HG02884 (cell line): ENCODE data around the gene BRD8.
"Not testable (repeated sequence)": the region's sequence is repeated elsewhere in the genome, so short reads cannot be mapped to it uniquely, and the experiment has no call there.

Experiments
- ATAC-seq: cut with Tn5 transposase; IDR thresholded peaks from one replicate; pipeline ENCODE4 v1.9.1; 2021; ENCODE audit warnings: mild to moderate bottlenecking, moderate library complexity; ENCODE audit not compliant: unreplicated experiment

The BRD8 gene, protein sequence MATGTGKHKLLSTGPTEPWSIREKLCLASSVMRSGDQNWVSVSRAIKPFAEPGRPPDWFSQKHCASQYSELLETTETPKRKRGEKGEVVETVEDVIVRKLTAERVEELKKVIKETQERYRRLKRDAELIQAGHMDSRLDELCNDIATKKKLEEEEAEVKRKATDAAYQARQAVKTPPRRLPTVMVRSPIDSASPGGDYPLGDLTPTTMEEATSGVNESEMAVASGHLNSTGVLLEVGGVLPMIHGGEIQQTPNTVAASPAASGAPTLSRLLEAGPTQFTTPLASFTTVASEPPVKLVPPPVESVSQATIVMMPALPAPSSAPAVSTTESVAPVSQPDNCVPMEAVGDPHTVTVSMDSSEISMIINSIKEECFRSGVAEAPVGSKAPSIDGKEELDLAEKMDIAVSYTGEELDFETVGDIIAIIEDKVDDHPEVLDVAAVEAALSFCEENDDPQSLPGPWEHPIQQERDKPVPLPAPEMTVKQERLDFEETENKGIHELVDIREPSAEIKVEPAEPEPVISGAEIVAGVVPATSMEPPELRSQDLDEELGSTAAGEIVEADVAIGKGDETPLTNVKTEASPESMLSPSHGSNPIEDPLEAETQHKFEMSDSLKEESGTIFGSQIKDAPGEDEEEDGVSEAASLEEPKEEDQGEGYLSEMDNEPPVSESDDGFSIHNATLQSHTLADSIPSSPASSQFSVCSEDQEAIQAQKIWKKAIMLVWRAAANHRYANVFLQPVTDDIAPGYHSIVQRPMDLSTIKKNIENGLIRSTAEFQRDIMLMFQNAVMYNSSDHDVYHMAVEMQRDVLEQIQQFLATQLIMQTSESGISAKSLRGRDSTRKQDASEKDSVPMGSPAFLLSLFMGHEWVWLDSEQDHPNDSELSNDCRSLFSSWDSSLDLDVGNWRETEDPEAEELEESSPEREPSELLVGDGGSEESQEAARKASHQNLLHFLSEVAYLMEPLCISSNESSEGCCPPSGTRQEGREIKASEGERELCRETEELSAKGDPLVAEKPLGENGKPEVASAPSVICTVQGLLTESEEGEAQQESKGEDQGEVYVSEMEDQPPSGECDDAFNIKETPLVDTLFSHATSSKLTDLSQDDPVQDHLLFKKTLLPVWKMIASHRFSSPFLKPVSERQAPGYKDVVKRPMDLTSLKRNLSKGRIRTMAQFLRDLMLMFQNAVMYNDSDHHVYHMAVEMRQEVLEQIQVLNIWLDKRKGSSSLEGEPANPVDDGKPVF

DNA sequence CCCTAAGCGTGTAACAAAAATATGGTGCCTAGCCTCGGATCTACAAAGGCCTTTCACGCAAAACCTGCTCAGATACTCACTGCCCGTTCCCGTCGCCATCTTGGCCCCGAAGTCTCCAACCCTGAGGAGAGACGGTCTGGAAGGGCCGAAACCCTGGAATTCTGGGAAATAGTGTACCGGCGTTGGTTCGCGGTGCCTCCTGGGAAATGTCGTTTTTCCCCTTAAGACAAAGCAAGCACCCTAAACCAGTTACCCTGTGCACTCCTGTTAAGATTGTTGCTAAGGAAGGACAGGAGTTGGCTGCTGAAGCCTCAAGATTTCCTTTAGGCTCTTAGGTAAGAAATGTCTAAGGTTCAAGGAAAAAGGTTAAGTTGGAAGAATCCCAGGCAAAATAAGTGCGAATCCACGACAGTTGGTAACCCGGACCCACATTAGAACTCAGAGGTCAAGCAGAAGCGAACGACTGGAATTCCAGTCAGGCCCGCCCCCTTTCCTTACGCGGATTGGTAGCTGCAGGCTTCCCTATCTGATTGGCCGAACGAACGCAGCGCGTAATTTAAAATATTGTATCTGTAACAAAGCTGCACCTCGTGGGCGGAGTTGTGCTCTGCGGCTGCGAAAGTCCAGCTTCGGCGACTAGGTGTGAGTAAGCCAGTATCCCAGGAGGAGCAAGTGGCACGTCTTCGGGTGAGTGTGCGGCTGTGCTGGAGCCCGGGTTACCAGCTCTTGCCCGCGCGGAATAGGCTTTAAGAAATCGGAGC lies at the start of gene BRD8, which contains the start of gene KIF20A:
Gene BRD8 (minus strand): TSS at position 115 of the 761 bp plus-strand sequence. CDS start 16 bp downstream, at position 99.
Gene KIF20A (plus strand): TSS at position 597 of the 761 bp plus-strand sequence. CDS start 569 bp downstream, outside the sequence.
- peak; percentile 80 for ATAC-seq

DNA sequence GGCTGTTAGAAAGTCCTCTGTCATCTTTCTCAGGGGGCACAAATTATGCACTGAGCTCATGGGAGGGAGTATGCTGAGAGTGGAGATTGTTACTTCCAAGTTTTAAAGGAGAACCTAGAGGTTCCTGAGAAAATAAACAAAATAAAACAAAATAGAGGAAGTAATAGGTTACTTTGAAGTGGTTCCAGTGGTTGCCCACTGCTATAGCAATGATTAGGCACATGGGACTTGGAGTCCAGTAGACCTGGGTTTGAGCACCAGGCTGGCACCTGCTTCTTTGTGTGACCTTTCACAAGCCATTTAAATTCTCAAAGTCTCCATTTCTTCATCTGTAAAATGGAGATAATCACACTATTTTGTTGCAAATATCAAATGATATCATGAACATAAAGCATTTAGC lies 48.5 kb upstream of the BRD8 start:
- ATAC-seq = no peak

DNA sequence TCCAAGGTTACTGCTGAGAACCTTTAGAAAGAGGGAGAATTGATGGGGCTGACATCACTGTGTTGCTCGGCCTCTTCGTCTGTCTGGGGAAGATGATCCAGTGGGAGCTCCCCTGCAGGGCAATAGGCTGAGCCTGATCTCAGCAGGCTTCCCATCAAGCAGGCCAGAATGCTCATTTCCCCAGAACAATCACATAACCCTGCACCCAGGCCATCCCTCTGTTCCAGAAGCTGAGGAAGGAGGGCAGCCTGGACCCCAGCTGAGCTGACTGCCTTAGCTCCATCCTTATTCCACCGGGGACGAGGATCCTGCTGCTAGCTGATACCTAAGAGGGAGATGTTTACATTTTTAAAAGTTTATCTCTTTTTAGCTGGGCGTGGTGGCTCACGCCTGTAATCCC lies 46.3 kb upstream of the BRD8 start:
- ATAC-seq = no peak

DNA sequence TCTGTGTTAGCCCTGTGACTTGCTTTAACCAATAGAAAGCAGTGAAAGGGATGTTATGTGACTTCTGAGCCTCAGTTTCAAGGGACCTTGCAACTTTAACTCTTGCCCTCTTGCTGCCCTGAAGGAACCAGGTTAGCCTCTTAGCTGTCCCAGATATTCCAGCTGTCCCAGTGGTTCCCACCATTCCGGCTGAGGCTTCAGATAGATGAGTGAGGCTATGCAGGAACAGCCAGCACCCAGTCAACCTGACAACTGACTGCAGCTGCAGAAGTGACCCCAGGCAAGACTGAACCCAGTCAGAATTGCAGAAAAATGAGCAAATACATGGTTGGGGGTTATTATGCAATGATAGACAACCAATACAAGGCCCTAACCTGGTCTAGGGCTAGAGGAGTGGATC lies 45.1 kb upstream of the BRD8 start:
- ATAC-seq = no peak

- no peak for ATAC-seq
Measured at GRCh38 chr5:138216799-138217198, 38.4 kb upstream of the BRD8 start.

DNA sequence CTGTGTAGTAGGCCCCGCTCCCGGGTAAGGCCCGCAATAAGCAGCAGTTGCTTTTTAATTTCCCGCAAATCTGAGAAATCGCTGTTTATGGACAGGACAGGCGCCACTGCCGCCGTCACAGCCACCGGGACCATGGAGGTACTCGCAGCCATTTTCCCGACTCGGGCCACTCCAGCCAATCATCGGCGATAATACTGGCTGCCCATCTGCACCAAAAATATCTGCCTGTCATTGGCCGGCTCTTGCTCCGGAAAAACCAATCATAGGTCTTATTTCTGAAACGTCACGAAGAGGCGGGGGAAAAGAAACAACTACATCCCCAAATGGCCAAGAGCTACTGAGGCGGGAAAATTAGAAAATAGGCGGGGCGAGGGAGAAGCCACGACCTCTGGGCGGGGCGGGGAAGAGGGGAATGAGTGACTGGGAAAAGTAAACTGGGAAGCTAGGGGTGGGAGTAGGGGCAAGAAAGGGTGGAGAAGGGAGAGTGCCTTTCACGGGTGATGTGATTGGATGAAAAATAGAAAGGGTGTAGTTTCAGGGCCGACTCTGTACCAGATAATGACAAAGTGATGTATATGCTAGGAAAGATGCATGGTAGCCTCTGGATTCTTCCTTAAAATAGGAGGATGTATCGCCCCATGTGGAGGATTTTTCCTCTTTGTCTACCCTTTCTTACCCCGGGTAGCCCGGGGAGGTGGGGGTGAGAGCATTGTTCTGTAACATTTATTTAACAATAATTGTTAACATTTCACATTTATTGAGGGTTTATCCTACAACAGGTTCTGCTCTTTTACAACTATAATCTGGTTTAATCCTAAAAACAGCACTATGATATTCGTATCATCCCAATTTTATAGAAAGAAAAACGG lies 35.0 kb upstream of the BRD8 start, which contains the start of gene CDC23:
Gene CDC23 (minus strand): TSS at position 163 of the 869 bp plus-strand sequence. CDS start 11 bp downstream, at position 152.
- peak; percentile 95 for ATAC-seq

DNA sequence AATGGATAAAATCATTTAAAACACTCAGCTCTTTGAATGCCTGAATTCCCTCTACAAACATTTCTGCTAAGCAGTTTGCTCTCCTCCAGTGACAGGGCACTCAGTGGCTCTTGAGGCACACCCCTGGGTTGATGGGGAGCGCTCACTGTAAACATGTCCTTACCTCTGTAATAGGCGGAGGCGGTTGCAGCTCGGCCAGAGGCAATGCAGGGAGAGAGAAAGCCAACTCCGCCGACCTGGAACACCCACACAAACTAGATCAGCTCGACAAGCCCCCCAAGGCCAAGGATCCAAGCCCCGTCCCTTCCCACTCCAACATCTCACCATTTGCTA lies 34.4 kb upstream of the BRD8 start:
- ATAC-seq = peak; percentile 13

GRCh38 chr5:138210985-138211384 lies 32.6 kb upstream of the BRD8 start:
- ATAC-seq = no peak

GRCh38 chr5:138193859-138194258 lies 15.4 kb upstream of the BRD8 start:
- ATAC-seq = not testable (repeated sequence)

- ATAC-seq = no peak
Measured at GRCh38 chr5:138192826-138193225, 14.4 kb upstream of the BRD8 start.

DNA sequence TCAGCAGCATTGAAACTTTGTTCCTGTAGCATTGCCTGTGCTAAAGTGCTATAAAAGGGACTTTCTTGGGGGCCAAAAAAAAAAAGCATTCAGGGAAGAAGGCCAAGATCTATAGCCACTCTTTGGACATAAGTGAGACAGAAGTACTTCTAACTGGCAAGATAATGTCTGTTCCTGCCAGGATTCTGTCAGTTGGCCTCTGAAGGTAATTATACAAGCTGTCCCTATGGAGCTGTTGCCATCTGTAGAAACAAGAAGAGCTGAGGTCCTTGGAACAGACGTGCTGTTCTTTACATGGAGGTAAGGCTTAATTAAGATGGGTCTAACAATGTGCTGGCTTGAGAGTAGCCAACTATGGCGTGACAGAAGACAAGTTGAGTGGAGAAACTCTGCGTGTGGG lies 10.2 kb upstream of the BRD8 start:
- ATAC-seq = no peak

- ATAC-seq = no peak
Measured at GRCh38 chr5:138186002-138186447, 7.6 kb upstream of the BRD8 start.

DNA sequence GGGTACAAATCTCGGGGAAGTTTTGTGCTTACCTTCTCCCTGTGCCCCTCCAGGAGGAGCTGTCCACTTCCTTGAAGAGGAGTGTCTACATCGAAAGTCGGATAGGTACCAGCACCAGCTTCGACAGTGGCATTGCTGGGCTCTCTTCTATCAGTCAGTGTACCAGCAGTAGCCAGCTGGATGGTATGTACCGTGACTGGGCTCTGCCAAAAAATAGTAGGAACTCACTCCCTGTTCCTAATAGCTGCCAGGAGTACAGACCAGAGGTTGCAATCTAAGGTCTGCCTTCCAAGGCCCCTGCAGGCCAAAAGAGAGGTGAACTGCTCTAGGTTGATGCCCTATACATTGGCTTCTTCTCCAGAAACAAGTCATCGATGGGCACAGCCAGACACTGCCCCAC lies 4.4 kb upstream of the BRD8 start:
- no peak for ATAC-seq

GRCh38 chr5:138180841-138181240 lies 2.4 kb upstream of the BRD8 start:
- no peak for ATAC-seq

- ATAC-seq = no peak
Measured at GRCh38 chr5:138180183-138180782, 1.9 kb upstream of the BRD8 start.

DNA sequence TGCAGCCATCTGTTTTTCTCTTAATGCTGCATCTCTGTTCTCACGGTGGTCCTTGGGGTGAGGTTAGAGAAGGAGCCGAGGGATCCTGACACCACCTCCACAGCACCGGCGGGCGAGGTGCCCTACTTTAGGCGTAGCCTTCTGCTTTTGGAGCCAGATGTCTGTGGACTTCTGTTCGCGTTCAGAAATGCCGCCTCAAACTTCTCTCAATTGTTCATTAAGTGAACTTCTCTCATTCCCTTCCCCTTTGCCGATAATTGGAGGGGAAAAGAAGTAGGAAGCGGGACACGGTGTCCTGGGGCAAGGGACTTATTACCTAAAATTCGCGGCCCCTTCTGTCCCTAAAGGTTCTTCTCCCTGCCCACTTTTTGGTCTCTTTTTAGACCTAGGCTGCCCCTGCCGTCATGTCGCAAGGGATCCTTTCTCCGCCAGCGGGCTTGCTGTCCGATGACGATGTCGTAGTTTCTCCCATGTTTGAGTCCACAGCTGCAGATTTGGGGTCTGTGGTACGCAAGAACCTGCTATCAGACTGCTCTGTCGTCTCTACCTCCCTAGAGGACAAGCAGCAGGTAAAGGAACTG lies 937 bp upstream of the BRD8 start:
- no peak for ATAC-seq

DNA sequence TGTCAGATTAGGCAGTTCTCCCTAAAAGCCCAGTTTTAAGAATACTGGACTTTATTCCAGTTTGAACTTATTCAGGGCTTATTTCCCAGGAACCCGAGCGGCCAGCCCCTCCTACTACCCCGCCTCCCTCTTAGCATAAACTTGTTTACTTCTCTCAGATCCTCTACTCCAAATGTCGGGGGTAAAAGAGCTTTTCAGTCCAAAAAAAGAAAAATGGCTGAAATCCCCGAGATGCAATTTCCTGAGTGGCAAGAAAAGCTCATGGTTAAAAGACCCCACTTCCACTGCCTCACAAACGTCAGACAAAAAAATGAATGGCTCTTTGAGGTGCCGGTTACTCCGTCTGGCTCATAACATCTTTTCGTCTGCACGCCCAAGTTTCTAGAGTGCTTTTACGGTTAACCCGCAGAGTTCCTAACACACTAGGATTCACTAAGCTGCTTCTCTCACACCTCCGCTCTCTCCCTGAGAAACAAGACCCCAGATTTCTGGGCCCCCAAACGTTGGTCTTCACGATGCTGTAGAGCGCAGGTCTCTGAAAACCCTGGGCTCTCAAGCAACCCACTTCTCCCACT lies 402 bp downstream of the BRD8 start:
- no peak for ATAC-seq

DNA sequence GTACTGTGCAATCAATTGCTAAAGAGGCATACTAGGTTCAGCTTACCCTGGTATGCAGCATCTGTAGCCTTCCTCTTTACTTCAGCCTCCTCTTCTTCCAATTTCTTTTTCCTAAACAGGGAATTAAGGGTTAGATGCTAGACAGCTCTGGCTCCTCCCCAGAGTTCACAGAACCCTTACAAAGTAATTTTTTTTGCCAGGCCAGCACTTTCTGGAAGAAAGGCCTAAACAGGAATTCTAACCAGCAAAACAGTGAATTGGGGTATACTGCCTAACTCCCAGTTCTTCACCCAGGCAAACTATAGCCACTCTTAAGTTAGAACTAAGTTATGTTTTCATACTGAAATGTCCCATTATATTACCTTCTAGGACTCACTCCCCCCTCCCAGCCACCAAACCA lies 8.1 kb downstream of the BRD8 start:
- no peak for ATAC-seq
